ENCODE data around the gene PACRG. TPM values are rescaled to one million over a fixed set of nuclear protein-coding genes. Genes with fewer than 3 reads are reported as not detected.

PACRG gene
- polyA plus RNA-seq, 4 donors, result 10.9 to 21.0 (median 15.7) TPM

DNA sequence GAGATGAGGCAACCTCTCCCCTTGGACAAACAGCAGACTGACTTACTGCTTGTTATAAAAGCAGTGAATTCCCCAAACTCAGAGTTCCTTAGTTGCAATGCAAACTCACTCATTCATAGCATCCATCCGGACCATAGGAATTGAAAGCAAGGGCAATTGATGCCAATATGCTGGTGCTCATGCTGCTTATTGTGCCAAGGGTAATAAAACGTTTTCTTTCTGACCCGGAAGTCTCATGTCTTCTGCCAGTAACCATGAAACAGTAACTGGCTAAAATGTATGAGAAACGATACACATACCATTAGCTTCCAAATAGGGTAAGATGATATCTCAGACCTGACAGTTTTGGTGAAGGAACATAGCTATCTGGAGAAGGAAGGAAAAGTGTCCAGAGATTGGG lies 18.3 kb upstream of the PACRG start:
- DNase-seq (ENCODE audit: low read depth in 4 of 4, low spot score in 3 of 4), result no peak

DNA sequence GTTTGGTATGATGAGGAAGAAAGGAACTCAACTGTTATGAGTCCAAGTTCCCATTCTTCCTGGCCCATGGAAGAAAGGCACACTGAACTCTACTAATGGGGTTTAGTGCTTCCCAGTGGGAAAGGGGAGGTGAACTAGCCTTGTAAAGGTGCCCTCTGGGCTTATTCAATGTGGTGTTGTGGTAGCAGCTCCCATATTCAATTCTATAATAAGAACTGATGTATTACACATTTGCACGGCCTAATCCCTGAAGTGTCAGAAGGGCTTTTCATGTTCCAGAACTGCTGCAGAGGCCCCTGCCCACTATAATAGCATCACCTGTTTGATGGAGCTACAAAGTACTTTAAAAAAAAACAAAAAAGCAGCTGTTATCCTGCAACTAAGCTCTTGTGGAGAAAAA lies 17.4 kb upstream of the PACRG start:
- no peak for DNase-seq (ENCODE audit: low read depth in 4 of 4, low spot score in 3 of 4)

DNA sequence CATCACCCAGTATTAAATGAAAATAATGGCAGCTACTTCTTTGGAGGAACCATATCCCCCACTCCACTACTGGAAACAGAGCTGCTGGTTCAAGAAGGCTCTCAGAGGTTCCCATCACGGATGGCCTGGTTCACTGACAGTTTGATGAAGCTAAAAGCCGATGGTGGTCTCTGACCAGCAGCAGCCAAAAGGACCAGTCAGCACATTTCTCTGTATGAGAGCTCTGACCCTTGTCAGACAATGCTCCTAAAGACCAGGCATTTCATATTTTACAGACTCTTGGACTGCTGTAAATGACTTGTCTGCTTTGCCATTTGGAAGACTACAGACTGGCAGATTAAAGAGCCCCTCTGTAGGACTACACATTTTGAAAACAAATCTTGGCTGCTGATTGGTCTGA lies 16.8 kb upstream of the PACRG start:
- no peak for DNase-seq (ENCODE audit: low read depth in 4 of 4, low spot score in 3 of 4)

DNA sequence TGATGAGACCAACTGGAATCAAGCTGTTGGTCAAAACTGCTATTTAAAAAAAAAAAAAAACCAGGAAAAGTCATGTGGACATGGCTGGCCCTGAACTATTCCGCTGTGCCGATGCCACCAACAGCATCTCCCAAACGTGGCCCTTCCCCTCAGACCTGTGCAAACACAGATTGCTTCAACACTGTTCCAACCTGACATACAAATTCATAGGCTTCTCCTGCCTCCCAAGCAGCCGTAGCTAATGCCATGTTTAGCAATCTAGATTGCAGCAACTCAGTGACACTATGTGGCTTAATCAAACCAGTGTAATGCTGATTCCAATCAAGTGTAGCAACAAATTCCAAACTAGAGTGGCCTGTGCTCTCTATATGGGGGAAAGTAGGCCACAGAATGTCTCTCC lies 16.4 kb upstream of the PACRG start:
- no peak for DNase-seq (ENCODE audit: low read depth in 4 of 4, low spot score in 3 of 4)

DNA sequence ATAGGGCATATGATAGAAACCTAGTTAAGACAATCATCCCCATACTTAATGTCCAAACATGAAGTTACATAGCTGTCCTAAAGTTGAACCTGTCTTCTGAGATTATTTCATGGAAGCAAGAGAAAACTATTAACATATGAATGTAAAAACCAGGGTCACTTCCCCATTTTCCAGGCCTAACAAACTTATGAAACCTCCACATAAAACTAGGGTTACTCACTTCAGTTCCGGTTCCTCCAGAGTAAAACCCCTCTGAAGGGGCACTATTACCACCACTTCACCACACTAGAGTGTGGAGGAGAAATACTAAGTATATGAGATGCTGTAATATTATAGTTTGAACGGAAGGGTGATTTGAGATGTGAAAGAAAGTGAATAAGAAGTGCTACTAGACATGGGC lies 15.1 kb upstream of the PACRG start:
- no peak for DNase-seq (ENCODE audit: low read depth in 4 of 4, low spot score in 3 of 4)

DNA sequence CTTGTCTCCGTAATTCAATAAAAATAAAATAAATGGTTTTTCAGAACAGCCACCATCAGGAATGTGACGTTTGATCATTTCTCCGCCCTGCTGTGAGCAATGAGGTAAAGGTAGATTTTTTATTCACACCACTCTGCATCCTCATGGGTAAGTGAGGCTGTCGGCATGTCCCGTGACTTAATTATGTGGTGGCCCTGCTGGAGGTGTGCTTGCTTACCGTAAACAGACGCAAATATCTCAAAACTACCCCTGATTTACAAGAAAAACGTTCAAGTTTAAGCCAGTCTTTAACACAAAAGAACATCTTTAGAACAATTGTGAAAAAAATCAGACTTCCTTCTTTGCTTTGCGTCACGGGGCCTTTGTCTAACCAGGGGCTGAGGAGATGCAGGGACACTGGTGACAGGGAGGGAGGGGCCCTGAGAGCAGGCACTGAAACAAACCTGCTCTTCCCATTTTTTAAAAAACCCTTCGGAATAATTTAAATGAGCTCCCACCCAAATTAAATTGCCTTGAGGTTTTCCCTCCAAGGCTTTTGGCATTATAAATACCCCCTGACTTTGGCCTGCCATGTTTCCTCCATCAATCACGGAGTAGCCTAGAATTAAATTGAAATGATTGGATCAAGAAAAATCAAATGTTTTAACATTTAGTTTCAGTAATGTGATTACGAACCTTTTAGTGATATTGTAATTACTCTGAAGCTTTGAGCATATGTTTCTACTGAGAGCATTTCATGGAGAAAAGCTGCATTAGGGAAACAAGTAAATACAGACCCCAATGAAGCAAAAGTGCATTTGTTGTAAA lies 13.6 kb upstream of the PACRG start:
- DNase-seq (ENCODE audit: low read depth in 4 of 4, low spot score in 3 of 4), result no peak

DNA sequence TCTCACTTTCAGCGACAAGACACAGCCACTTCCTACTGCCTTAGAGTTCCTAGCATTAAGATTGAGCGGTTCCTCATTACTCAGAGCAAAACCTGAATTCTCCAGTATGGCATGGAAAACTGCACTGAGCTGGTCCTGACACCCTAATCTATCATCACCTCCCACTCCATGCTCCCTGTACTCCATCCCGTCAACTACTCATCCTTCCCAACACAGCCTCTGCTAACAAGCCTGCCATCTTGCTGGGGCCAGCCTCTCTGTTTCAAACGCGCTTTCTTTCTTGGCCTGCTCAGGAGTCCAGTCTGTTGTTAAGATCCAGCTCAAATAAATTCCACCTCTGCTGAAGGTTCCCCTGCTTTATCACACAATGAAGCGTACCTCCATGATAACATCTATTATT lies 12.2 kb upstream of the PACRG start:
- no peak for DNase-seq (ENCODE audit: low read depth in 4 of 4, low spot score in 3 of 4)

DNA sequence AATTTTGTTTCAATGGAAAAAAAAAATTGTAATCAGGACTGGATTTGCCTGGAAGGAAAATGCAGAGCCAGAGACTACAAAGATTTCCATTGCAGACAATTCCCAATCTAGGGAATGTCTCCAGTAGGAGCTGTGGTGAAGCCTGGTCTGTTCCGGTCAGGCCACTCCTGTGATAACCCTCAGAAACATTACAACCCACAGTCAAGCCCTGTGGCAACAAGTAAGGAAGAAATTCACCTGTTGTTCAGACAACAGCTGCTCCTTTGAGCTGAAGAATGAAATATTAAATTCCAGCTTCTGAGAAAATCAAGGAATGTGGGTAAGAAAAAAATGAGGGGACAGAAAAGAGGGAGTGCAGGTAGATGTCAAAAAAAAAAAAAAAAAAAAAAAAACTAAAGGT lies 8.2 kb upstream of the PACRG start:
- no peak for DNase-seq (ENCODE audit: low read depth in 4 of 4, low spot score in 3 of 4)

DNA sequence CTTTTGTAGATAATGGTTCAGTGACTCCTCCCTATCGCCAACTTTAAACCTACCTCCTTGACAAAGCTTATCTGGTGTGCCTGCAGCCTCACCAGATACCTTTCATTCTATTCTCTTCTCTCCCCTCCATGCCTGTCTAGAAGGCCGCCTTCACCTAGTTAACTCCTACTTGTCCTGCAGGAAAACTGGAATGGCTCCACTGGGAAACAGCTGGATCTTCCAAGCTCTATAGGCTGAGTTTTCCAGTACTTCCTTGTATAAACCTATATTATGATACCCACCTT lies 6.4 kb upstream of the PACRG start:
- no peak for DNase-seq (ENCODE audit: low read depth in 4 of 4, low spot score in 3 of 4)

DNA sequence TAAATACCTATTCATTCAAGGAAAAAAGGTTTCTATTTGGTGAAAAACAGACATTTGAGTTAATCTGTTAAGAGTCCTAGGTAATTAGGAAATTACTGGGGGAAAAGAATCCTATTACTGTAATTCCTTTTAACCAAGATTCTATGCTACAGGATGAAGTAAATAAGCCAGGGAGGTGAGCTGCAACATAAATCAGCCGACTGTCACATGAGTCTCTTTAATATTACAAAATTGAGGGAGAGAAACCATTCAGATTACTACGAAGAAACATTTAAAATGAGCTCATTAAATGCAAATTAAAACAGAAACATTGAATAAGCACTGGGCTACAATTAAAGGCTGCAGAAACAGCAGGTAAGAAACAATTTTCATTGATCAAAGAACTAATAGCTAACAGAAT lies 5.5 kb upstream of the PACRG start:
- no peak for DNase-seq (ENCODE audit: low read depth in 4 of 4, low spot score in 3 of 4)

DNA sequence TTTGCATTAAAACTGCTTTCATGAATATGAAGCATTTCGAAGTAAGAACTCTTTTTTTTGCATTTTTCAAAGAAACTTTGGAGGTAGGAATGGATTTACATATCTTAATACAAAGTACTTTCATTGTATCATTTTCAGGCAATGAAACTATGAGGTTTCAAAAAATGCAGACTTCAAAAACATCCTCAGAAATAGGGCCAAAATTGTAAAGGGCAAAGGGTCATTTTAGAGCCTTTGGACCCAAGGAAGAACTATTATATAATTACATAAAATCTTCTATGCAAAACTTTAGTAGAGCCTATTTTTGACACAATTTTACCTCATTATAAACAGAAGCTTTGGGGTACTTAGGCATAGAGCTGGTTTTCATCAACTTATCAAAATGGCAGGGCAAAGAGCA lies 5.1 kb upstream of the PACRG start:
- DNase-seq (ENCODE audit: low read depth in 4 of 4, low spot score in 3 of 4), result no peak

DNA sequence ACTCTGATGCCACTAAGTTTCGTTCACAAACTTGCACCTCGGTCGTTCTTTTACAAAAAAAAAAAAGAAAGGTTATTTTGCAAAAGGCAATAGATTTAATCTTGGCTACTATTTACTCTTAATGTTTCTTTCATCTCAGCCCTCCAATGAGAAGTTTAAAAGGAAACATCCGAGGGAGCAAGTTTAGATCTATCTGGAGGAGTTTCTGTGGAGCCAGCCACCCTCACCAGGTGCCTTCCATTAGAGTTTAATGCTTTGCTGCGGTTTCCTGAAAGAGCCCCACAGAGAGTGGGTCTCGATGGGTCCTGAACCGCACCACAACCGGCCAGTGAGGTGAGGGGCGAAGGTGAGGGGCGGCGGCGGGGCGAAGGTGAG lies 840 bp upstream of the PACRG start:
- DNase-seq (ENCODE audit: low read depth in 4 of 4, low spot score in 3 of 4), result no peak

DNA sequence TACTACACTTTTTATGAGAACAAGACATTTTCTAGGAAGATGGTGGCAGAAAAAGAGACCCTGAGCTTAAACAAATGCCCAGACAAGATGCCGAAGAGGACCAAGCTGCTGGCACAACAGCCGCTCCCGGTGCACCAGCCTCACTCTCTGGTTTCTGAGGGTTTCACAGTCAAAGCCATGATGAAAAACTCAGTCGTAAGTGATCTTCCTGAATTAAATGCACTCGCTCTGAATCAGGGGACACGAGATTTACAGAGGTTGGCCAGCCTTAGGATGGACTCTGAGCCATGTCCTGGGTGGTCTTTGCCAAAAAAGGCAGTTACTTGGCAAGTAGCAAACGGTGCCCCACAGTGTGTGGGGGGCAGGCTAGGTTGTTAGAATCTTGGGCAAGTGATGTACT lies 423 bp downstream of the PACRG start:
- no peak for DNase-seq (ENCODE audit: low read depth in 4 of 4, low spot score in 3 of 4)

DNA sequence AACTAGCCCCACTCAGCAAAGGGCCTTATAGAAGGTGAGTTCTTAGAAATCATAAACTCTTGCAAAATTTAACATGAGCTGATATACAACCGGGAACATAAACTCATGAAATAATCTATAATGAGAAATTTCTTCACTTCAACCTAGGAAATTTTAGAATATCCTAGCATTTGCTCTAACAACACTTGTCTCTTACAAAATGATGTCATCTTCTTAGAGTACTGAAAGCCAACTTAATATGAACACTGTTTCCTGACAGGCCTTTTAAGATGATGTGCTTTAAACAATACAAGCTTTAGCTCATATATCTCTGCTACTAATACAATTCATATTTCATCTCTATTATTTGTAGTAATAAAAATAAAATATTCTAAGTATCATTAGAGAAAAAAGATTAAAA lies 932 bp downstream of the PACRG start:
- DNase-seq (ENCODE audit: low read depth in 4 of 4, low spot score in 3 of 4), result no peak

DNA sequence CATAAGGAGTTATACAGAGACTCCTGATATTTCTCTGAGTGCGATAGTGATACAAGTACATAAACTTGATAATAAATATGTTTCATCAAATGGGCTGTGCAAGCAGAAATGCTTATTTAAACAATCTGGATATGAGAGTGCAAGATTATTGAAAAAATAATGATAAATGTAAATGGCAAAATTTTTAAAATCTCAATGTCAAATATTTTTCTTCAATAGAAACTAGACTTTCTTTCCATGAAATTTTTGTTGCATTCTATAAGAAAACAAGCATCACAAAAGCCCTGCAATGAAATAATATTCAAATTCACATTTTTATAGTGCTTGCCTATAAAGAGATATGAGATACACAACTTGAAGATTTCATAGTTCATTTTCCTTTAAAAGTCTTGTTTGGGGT lies 2.7 kb downstream of the PACRG start:
- no peak for DNase-seq (ENCODE audit: low read depth in 4 of 4, low spot score in 3 of 4)

DNA sequence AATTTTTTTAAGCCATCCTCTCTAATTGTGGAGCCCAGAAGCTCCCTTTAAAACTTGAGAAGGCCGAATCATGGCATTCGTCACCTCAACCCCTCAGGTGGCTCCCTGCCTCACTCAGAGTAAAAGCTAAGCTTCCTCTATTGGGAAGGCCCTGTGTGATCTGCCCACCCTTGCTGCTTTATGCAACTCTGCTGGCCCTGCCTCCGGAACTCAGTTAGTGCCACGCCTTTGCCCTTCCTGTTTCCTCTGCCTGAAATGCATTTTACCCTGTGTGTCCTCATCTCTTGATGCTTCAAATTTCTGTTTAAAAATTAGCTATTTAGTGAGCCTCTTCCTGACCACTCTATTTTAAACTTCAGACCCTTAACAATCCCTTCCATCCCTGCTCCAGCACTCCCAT lies 5.7 kb downstream of the PACRG start:
- DNase-seq (ENCODE audit: low read depth in 4 of 4, low spot score in 3 of 4), result no peak

DNA sequence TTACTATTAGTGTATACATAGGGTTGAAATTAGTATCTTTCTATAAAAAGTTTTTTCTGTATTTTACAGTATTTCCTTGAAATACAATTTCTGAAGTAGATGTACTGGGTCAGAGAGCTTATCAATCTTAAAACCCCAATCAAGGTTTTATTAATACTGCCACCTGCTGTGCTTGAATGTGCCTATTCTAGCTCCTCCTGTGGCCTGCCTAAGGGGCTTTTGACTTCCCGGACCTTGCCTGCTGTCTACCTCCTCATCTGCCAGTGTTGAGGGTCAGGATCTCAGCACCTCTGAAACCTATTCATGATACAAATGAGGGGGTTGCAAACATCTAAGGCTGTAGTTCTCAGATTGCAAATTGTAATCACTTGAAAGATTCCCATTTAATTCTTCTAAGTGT lies 9.2 kb downstream of the PACRG start:
- DNase-seq (ENCODE audit: low read depth in 4 of 4, low spot score in 3 of 4), result no peak

DNA sequence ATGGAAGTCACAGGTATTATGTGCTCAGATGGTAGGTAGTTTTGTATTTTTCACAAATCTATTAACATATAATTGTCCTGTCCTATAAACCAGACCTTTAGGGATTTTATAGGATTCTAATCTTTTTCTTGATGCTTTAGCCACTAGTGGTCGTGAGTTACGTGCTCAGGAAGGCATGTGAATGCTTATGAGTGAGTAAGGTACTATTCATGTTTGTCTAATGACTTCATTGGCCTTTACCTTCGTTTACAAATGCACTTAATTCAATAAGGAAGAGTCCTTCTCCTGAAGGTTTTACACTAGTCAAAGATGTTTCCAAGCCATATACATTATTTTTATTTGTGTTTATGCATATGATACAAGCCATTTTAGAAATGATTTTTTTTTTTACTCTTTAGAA lies 23.0 kb downstream of the PACRG start:
- DNase-seq (ENCODE audit: low read depth in 4 of 4, low spot score in 3 of 4), result no peak

DNA sequence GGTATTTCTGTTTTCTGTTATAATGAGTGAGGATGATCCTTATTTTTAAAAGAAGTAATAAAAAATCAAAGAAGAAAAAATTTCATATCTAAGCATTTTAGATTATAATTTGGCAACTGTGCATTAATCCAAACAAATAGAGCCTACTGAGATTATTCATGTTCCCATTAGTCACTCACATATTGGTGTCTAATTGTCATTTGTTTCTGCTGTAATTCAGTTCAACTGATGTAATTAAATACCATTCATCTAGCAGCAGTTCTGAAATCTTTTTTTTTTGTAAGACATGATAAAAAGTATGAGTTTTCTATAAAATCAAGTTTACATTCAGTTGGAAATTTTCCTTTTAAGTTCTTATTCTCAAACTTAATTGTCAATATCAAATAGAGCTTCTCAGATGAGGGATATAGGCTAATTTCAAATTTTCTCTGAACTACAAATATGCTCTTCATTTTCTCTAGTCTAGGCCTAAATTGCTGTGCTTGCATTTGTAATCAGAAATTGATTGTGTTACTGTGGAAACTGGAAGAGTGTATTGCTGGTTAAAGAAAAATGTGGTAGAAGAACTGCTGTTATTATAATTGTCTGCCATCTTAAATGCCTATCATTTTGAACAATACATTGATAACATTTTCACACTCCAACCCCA lies 23.6 kb downstream of the PACRG start:
- no peak for DNase-seq (ENCODE audit: low read depth in 4 of 4, low spot score in 3 of 4)

DNA sequence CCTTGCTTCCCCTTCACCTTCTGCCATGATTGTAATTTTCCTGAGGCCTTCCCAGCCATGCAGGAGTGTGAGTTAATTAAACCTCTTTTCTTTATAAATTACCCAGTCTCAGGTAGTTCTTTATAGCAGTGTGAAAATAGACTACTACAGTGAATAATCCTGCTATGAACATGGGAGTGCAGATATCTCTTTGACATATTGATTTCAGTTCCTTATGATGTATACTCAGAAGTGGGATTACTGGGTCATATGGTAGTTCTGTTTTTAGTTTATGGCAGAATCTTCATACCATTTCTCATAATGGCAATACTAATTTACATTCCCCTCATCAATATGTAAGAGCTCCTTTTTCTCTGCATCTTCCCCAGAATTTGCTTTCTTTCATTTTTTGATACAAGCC lies 26.0 kb downstream of the PACRG start:
- DNase-seq (ENCODE audit: low read depth in 4 of 4, low spot score in 3 of 4), result no peak

DNA sequence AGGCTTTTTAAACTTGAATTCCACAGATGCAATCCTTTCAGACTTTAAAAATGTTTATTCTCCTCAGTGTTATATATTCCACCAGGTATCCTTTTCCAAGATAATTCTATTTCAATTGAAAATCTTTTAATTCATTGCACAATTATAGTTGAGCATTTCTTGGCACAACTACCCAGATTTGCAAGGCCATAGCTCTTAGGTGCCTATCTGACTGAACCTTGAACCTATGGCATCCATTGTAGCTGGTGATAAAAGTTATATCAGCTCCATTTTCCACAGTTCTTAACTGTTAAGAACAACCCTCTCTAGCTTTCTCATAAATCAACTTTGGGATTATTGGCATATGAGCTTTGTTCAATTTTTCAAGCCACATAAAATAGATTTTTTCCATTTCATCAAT lies 42.4 kb downstream of the PACRG start:
- no peak for DNase-seq (ENCODE audit: low read depth in 4 of 4, low spot score in 3 of 4)

DNA sequence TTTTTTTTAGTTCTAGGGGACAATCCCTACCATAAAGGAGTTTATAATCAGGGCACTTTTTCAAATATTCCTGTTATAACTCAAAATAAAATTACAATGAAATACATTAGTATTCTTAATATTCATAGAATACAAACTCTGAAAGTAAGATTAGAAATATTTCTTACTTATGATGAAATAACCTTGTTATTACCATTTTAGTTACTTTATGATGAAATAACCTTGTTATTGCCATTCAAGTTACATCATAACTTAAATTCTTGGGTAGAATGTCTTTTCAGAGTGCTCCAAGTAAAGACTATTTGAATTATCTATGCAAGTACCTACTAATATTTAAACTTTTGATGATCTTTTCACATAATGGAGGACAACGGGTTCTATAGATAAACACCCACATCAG lies 43.2 kb downstream of the PACRG start:
- DNase-seq (ENCODE audit: low read depth in 4 of 4, low spot score in 3 of 4), result no peak

DNA sequence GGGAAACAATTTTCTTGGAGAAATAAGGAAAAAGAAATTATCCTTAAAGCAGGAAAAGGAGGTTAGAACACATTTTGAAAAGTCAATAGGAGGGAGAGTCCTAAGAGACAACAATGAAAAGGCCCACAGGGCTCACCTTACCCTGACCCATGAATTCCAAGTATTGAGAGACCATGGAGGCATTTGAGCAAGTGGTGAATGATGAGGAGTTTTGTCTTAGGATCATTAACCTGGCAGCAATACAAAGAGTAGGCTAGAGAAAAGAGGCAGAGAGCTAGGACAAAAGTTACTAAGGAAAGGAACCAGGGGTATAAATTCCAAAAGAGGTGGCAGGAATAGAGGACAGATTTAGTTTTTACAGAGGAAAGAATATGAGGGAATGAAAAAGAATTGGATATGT lies 44.7 kb downstream of the PACRG start:
- no peak for DNase-seq (ENCODE audit: low read depth in 4 of 4, low spot score in 3 of 4)
